HFFc6 (cell line): Measurements from ENCODE around the gene PIGM. TPM values are rescaled to one million over a fixed set of nuclear protein-coding genes. Genes with fewer than 3 reads are reported as not detected.

Source experiments
- DNase-seq: peaks from one replicate; pipeline ENCODE4 v3.0.0-alpha.2; 2018
- H3K27ac Mint-ChIP-seq: 2 replicates; pipeline ENCODE4 v1.8.0; 2020; ENCODE audit warnings: mild to moderate bottlenecking, mixed read lengths
- H3K27me3 Mint-ChIP-seq: 2 replicates; pipeline ENCODE4 v1.8.0; 2021; ENCODE audit warnings: mild to moderate bottlenecking, moderate library complexity, mixed read lengths; ENCODE audit not compliant: insufficient read depth
- H3K36me3 Mint-ChIP-seq: 2 replicates; pipeline ENCODE4 v1.8.0; 2021; ENCODE audit warnings: low read depth, mixed read lengths
- H3K4me1 Mint-ChIP-seq: 2 replicates; pipeline ENCODE4 v1.8.0; 2020; ENCODE audit warnings: low read depth, mixed read lengths
- H3K4me3 Mint-ChIP-seq: 2 replicates; pipeline ENCODE4 v1.8.0; 2020; ENCODE audit warnings: mild to moderate bottlenecking, moderate library complexity, mixed read lengths
- H3K9me3 Mint-ChIP-seq: 2 replicates; pipeline ENCODE4 v1.8.0; 2020; ENCODE audit warnings: mild to moderate bottlenecking, mixed read lengths
- total RNA-seq, 6 experiments: library from RNA; stranded (reverse); fragmentation: NEBNext Ultra II Directional; extraction: Animal tissue kit (Norgen Biotek cat#: 25700); gene quantifications; 2 replicates in 1 of 6; 3 replicates in 5 of 6; pipeline ENCODE4 v1.2.3, GENCODE V29; 2021
- TF ChIP-seq, protein P1 (sequence below): fragments of 200-600 bp; sonication (generic); IDR thresholded peaks from 2 replicates; pipeline ENCODE4 v1.5.0; 2021; ENCODE audit warnings: antibody characterized with exemption, mild to moderate bottlenecking

PIGM gene
- total RNA-seq, 6 experiments from 2014 or later = 6.7 to 8.4 (median 7.7) TPM

DNA sequence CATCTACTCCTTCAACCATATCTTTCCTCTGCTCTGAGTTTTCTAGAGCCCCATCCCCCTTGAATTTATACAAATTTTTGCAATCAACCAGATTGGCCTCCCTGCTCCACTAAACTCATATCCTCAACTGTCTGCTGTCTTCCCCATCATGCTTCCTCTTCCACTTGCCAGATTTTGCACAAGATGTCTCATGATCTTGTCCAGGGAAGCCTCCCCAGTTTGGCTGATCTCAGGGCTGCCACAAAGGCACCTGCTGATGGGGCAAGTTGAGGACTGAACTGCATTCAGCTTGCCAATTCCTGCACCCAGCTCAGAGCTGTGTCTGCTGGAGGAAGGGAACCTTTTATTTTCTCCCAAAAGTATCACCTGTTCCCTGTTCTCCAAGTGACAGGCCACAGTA lies 45.7 kb upstream of the PIGM start:
- peaks cover 8% of the 10 kb centered on the region for H3K4me1 Mint-ChIP-seq
- H3K27me3 Mint-ChIP-seq = peaks cover 59% of the 10 kb centered on the region
- H3K36me3 Mint-ChIP-seq = no peaks in the 10 kb centered on the region
- H3K27ac Mint-ChIP-seq = no peak overlapping the region
- no peak overlapping the region for H3K4me3 Mint-ChIP-seq
- no peak for DNase-seq
- TF ChIP-seq, protein P1, sequence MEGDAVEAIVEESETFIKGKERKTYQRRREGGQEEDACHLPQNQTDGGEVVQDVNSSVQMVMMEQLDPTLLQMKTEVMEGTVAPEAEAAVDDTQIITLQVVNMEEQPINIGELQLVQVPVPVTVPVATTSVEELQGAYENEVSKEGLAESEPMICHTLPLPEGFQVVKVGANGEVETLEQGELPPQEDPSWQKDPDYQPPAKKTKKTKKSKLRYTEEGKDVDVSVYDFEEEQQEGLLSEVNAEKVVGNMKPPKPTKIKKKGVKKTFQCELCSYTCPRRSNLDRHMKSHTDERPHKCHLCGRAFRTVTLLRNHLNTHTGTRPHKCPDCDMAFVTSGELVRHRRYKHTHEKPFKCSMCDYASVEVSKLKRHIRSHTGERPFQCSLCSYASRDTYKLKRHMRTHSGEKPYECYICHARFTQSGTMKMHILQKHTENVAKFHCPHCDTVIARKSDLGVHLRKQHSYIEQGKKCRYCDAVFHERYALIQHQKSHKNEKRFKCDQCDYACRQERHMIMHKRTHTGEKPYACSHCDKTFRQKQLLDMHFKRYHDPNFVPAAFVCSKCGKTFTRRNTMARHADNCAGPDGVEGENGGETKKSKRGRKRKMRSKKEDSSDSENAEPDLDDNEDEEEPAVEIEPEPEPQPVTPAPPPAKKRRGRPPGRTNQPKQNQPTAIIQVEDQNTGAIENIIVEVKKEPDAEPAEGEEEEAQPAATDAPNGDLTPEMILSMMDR = no peak
- H3K9me3 Mint-ChIP-seq = no peaks in the 10 kb centered on the region

GRCh38 chr1:160076295-160076694 lies 44.5 kb upstream of the PIGM start:
- no peaks in the 10 kb centered on the region for H3K36me3 Mint-ChIP-seq
- no peak for DNase-seq

DNA sequence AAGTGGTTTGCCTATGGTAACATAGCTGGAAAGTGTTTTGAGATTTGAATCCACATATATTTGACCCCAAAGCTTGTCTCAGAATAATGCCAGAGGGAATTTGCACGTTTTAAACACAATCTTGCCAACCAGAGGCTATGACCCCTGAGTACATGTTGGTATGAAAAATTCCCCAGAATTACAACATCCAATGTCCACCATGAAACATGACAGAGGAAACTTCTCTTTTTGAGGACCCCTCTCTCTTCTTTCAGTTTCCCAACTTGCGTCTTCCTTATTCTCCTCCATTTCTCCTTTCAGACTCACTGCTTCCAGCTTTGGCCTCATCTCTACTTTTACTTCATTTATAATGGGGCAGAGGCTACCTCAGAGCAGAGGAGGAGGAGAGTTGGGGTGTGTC lies 44.0 kb upstream of the PIGM start:
- H3K9me3 Mint-ChIP-seq = no peaks in the 10 kb centered on the region
- no peak overlapping the region for H3K27ac Mint-ChIP-seq
- peaks cover 1% of the 10 kb centered on the region for H3K4me1 Mint-ChIP-seq
- DNase-seq = no peak
- H3K36me3 Mint-ChIP-seq = no peaks in the 10 kb centered on the region
- H3K4me3 Mint-ChIP-seq = no peak overlapping the region
- H3K27me3 Mint-ChIP-seq = peaks cover 53% of the 10 kb centered on the region
- TF ChIP-seq, protein P1 = no peak

More at GRCh38 chr1:160076295-160076694, 44.5 kb upstream of the PIGM start:
- TF ChIP-seq, protein P1 = no peak
- no peaks in the 10 kb centered on the region for H3K9me3 Mint-ChIP-seq
- H3K27ac Mint-ChIP-seq = no peak overlapping the region
- H3K4me1 Mint-ChIP-seq = peaks cover 6% of the 10 kb centered on the region
- peaks cover 57% of the 10 kb centered on the region for H3K27me3 Mint-ChIP-seq
- H3K4me3 Mint-ChIP-seq = no peak overlapping the region

- TF ChIP-seq, protein P1 = no peak
- no peak overlapping the region for H3K4me3 Mint-ChIP-seq
- H3K9me3 Mint-ChIP-seq = no peaks in the 10 kb centered on the region
- H3K27ac Mint-ChIP-seq = no peak overlapping the region
- H3K27me3 Mint-ChIP-seq = peaks cover 50% of the 10 kb centered on the region
- H3K4me1 Mint-ChIP-seq = peaks cover 6% of the 10 kb centered on the region; the same call in 1 of the 2 replicates
- DNase-seq = no peak
- H3K36me3 Mint-ChIP-seq = no peaks in the 10 kb centered on the region
Observed at GRCh38 chr1:160074865-160075264, 43.1 kb upstream of the PIGM start.

DNA sequence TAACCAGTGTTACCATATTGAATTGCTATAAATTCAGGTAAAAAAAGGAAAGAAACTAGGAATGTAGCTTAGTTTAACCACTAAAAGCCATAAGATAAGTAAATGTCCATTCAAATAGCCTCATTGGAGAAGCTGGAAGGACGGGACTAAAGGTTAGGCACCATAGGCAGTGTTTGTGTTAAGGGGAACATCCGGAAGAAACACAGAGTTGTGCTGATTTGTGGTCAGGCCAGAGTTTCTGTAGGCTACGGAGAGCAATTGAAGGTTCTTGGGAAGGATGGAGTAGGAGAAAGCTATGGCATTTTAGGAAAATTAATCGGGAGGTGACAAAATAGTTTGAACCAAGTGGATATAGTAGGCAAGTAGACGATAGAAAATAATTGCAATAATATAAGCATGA lies 39.5 kb upstream of the PIGM start:
- TF ChIP-seq, protein P1 = no peak
- H3K36me3 Mint-ChIP-seq = no peaks in the 10 kb centered on the region
- H3K27me3 Mint-ChIP-seq = peaks cover 58% of the 10 kb centered on the region
- H3K27ac Mint-ChIP-seq = no peak overlapping the region
- no peak overlapping the region for H3K4me3 Mint-ChIP-seq
- no peak for DNase-seq
- no peaks in the 10 kb centered on the region for H3K9me3 Mint-ChIP-seq
- peaks cover 6% of the 10 kb centered on the region; the same call in 1 of the 2 replicates for H3K4me1 Mint-ChIP-seq
